ENCODE data around the gene NEIL1. TPM values are rescaled to one million over a fixed set of nuclear protein-coding genes. Genes with fewer than 3 reads are reported as not detected.
"Not testable (repeated sequence)": the region's sequence is repeated elsewhere in the genome, so short reads cannot be mapped to it uniquely, and the experiment has no call there.

Gene NEIL1
- total RNA-seq, 2 experiments from 2014 or later, result 4.0 to 5.6 TPM

- CTCF ChIA-PET, result interaction anchor here (0.6 to 1.7 kb wide), 3 partner anchors 32 to 47 kb away, joined by 3 to 7 read pairs (median 4); partner anchors contain the start of gene MAN2C1
- peak; percentile 96 for DNase-seq
- Mint-ChIP-seq H3K27ac (peak within 1 kb of the TSS; percentile 81), H3K27me3 (ENCODE audit: low read depth) (no peaks in the 10 kb centered on the region), H3K4me3 (peak within 1 kb of the TSS; percentile 97), H3K4me1 (ENCODE audit: low read depth) (peaks cover 21% of the 10 kb centered on the region), H3K9me3 (no peaks in the 10 kb centered on the region), H3K36me3 (ENCODE audit: low read depth) (peaks cover 6% of the 10 kb centered on the region)
- intact Hi-C loops (cut with micrococcal nuclease), result loop anchor here (10.0 kb wide), 1 partner anchor 131 kb away; the partner anchor contains the start of gene C15orf39
Observed at GRCh38 chr15:75335705-75336355, 11.0 kb upstream of the NEIL1 start, which contains the start of gene COMMD4. COMMD4 (plus strand) TSS chr15:75336063; CDS start chr15:75336090, 27 bp downstream.

DNA sequence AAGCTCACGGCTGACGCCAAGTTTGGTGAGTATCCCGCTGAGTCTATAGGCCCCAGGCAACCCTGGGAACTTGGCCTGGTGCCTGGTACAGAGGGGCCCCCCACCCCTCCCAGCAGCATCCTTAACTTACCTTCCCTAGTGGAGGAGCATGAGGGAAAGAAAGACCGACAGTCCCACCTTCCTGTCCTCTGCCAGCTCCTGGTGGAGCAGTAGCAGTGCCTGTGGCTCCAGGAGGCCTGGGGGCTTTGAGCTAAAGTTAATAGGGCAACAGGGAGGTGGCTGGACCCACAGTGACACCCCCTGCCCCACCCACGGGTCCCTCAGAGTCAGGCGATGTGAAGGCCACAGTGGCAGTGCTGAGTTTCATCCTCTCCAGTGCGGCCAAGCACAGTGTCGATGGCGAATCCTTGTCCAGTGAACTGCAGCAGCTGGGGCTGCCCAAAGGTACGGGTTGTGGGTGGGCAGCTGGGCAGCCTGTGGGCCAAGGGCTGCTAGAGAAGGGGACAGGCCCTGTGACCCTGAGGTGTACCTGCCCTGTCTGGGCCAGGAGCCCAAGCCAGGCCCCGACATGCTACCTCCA lies 8.1 kb upstream of the NEIL1 start:
- intact Hi-C loops (cut with micrococcal nuclease), result loop anchor here (10.0 kb wide), 1 partner anchor 134 kb away; the partner anchor contains the start of gene C15orf39
- Mint-ChIP-seq H3K9me3 (no peaks in the 10 kb centered on the region), H3K27ac (no peak overlapping the region), H3K36me3 (ENCODE audit: low read depth) (peaks cover 6% of the 10 kb centered on the region), H3K27me3 (ENCODE audit: low read depth) (no peaks in the 10 kb centered on the region), H3K4me3 (no peak overlapping the region), H3K4me1 (ENCODE audit: low read depth) (peaks cover 21% of the 10 kb centered on the region)
- CTCF ChIA-PET, result interaction anchor here (1.5 kb wide), 1 partner anchor 29 kb away, joined by 4 read pairs; no protein-coding TSS in a partner anchor
- DNase-seq, result no peak

DNA sequence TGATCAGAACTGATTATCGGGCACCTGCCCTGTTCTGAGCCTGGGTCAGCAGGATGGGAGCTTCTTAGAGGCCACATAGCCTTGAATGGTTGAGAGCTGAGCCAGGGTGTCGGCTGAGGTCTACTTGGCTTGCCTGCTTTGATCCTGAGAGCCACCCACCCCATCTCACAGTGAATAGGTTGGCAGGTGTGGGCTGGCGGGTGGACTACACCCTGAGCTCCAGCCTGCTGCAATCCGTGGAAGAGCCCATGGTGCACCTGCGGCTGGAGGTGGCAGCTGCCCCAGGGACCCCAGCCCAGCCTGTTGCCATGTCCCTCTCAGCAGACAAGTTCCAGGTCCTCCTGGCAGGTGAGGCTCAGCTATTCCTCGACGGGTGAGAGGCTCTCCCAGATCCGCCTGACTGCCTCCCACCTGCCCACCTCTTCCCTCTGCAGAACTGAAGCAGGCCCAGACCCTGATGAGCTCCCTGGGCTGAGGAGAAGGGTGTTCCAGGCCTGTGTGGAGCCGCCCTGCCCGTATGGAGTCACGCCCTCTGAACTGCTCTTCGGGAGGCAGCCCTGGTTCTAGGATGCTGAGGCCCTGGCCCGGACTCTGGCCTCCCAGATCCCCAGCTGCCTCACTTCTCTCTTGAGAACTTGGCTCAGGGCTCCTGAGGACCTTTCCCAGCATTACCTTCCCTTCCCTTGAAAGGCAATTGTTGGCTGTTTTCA lies 7.2 kb upstream of the NEIL1 start:
- Mint-ChIP-seq H3K4me3 (no peak overlapping the region), H3K4me1 (ENCODE audit: low read depth) (peaks cover 21% of the 10 kb centered on the region), H3K27me3 (ENCODE audit: low read depth) (no peaks in the 10 kb centered on the region), H3K9me3 (no peaks in the 10 kb centered on the region), H3K27ac (no peak overlapping the region), H3K36me3 (ENCODE audit: low read depth) (peaks cover 6% of the 10 kb centered on the region)
- CTCF ChIA-PET, result interaction anchor here (1.5 kb wide), 1 partner anchor 28 kb away, joined by 4 read pairs; no protein-coding TSS in a partner anchor
- DNase-seq, result no peak
- intact Hi-C loops (cut with micrococcal nuclease), result loop anchor here (10.0 kb wide), 1 partner anchor 135 kb away; the partner anchor contains the start of gene C15orf39

DNA sequence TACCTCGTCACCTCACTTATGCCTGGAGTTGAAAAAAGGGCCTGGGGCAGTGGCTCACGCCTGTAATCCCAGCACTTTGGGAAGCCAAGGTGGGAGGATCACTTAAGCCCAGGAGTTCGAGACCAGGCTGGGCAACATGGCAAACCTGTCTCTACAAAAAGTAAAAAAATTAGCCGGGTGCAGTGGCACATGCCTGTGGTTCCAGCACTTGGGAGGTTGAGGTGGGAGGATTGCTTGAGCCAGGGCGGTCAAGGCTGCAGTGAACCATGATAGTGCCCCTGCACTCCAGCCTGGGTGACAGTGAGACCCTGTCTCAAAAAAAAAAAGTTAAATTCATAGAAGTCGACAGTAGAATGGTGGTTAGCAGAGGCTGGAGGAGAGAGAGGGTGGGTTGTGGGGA lies 4.6 kb upstream of the NEIL1 start:
- no peaks in the 10 kb centered on the region for H3K27me3 Mint-ChIP-seq (ENCODE audit: low read depth)
- no peak for DNase-seq
- peaks cover 11% of the 10 kb centered on the region for H3K4me1 Mint-ChIP-seq (ENCODE audit: low read depth)
- CTCF ChIA-PET, result no interaction called here
- H3K9me3 Mint-ChIP-seq, result no peaks in the 10 kb centered on the region
- H3K4me3 Mint-ChIP-seq, result no peak overlapping the region
- intact Hi-C loops (cut with micrococcal nuclease), result no loop called here
- peaks cover 5% of the 10 kb centered on the region for H3K36me3 Mint-ChIP-seq (ENCODE audit: low read depth)
- no peak overlapping the region for H3K27ac Mint-ChIP-seq

DNA sequence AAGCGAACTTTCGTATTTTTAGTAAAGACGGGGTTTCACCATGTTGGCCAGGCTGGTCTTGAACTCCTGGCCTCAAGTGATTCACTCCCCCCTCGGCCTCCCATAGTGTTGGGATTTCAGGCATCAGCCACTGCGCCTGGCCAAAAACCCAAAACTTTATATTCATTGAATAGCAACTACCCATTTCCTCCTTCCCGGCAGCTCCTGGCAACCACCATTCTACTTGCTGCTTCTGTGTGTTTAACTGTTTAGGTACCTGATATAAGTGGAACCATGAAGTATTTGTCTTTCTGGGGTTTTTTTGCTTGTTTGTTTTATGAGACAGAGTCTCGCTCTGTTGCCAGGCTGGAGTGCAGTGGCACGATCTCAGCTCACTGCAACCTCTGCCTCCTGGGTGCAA lies 2.9 kb upstream of the NEIL1 start:
- CTCF ChIA-PET; H3K9me3 Mint-ChIP-seq; H3K36me3 Mint-ChIP-seq (ENCODE audit: low read depth); H3K4me3 Mint-ChIP-seq; DNase-seq; H3K27me3 Mint-ChIP-seq (ENCODE audit: low read depth); H3K27ac Mint-ChIP-seq; intact Hi-C loops (cut with micrococcal nuclease): not testable (repeated sequence)
- H3K4me1 Mint-ChIP-seq (ENCODE audit: low read depth), result peaks cover 16% of the 10 kb centered on the region

DNA sequence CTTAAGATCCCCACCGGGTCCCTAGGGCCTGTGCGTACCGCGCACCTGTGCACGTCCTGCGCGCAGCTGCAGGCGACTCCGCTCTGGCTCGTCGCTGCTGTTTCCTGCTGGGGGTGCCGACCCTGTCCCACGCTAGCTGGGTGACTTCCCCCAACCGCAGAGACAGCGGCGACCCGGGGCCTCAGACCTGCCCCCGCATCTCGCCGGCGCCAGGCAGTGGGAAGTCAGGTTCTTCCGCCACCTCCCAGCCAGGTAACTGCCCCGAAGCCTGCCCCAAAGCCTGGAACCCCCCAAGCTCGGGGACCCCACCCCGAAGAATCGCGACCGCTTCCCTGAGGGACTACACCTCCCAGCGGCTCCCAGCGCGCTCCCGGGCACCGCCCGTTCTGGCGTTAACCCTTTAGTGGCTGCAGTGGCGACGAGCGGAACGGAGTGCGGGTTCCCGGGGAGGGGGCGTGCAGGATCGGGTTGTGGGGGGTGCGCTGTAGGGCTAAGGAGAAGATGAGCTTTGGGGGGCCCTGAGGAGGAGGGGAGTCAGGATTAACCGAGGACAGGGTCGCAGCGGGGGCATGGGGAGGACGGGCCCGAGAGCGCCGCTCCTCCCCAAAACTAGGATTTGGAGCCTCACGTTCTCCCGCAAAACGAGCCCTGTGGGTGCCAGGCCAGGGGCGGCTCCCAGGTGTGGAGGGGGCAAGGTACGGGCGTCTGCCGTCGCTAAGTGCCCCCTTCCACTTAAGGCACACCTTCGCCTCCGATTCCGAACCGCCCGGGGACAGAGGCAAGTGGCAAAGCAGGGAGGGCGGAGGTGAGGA lies 589 bp downstream of the NEIL1 start:
- peak; percentile 56 for DNase-seq
- Mint-ChIP-seq H3K27ac (no peak overlapping the region), H3K4me3 (peak overlapping the region; percentile 77), H3K27me3 (ENCODE audit: low read depth) (no peaks in the 10 kb centered on the region), H3K4me1 (ENCODE audit: low read depth) (peaks cover 36% of the 10 kb centered on the region), H3K9me3 (peaks cover 5% of the 10 kb centered on the region), H3K36me3 (ENCODE audit: low read depth) (peaks cover 7% of the 10 kb centered on the region)
- intact Hi-C loops (cut with micrococcal nuclease), result loop anchor here (5.0 kb wide), 1 partner anchor 295 kb away; the partner anchor contains the start of gene IMP3
- CTCF ChIA-PET, result interaction anchor here (1.8 kb wide), 1 partner anchor 20 kb away, joined by 7 read pairs; no protein-coding TSS in a partner anchor

DNA sequence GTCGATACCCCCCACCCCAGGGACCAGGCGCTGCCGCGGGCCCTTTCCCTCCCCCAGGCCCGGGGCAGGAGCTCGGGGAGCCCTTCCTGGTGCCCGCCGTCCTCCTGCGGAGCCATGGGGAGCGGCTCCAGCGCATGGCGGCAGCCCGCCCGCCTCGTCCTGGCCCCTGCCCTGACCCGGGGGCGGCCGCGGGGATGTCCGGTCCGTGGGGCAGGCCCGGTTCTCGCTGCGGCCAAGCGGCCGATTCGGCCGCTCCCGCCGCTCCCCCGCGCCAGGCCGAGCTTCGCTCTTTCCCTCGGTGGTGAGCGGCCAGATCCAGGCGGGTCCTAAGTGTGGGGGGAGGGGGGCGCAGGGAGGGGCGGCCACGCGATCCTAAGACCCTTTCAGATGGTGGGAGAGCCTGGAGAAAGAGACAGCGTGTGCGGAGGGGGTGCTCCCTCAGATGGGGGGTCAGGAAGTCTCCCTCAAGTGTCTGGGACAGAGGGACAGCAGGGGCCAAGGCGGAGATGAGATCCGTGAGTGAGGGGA lies 1.3 kb downstream of the NEIL1 start:
- intact Hi-C loops (cut with micrococcal nuclease), result loop anchor here (5.0 kb wide), 1 partner anchor 294 kb away; the partner anchor contains the start of gene IMP3
- no peaks in the 10 kb centered on the region for H3K27me3 Mint-ChIP-seq (ENCODE audit: low read depth)
- peaks cover 36% of the 10 kb centered on the region for H3K4me1 Mint-ChIP-seq (ENCODE audit: low read depth)
- DNase-seq, result no peak
- CTCF ChIA-PET, result interaction anchor here (1.8 kb wide), 1 partner anchor 20 kb away, joined by 7 read pairs; no protein-coding TSS in a partner anchor
- peaks cover 5% of the 10 kb centered on the region for H3K9me3 Mint-ChIP-seq
- peak overlapping the region; percentile 77 for H3K4me3 Mint-ChIP-seq
- H3K36me3 Mint-ChIP-seq (ENCODE audit: low read depth), result peaks cover 7% of the 10 kb centered on the region
- peak overlapping the region; percentile 30 for H3K27ac Mint-ChIP-seq

- H3K4me1 Mint-ChIP-seq (ENCODE audit: low read depth), result peaks cover 36% of the 10 kb centered on the region
- H3K36me3 Mint-ChIP-seq (ENCODE audit: low read depth), result peaks cover 7% of the 10 kb centered on the region
- intact Hi-C loops (cut with micrococcal nuclease), result loop anchor here (5.0 kb wide), 1 partner anchor 294 kb away; the partner anchor contains the start of gene IMP3
- CTCF ChIA-PET, result interaction anchor here (1.8 kb wide), 1 partner anchor 19 kb away, joined by 7 read pairs; no protein-coding TSS in a partner anchor
- peak overlapping the region; percentile 30 for H3K27ac Mint-ChIP-seq
- no peaks in the 10 kb centered on the region for H3K27me3 Mint-ChIP-seq (ENCODE audit: low read depth)
- no peak for DNase-seq
- peaks cover 5% of the 10 kb centered on the region for H3K9me3 Mint-ChIP-seq
- peak overlapping the region; percentile 52 for H3K4me3 Mint-ChIP-seq
Observed at GRCh38 chr15:75348562-75349350, 1.9 kb downstream of the NEIL1 start.

- H3K4me3 Mint-ChIP-seq; DNase-seq; H3K27me3 Mint-ChIP-seq (ENCODE audit: low read depth); CTCF ChIA-PET; H3K36me3 Mint-ChIP-seq (ENCODE audit: low read depth); H3K9me3 Mint-ChIP-seq: not testable (repeated sequence)
- intact Hi-C loops (cut with micrococcal nuclease), result loop anchor here (5.0 kb wide), 1 partner anchor 293 kb away; the partner anchor contains the start of gene IMP3
- H3K27ac Mint-ChIP-seq, result peak overlapping the region; percentile 76
- H3K4me1 Mint-ChIP-seq (ENCODE audit: low read depth), result peaks cover 36% of the 10 kb centered on the region
Observed at GRCh38 chr15:75349351-75349669, 2.5 kb downstream of the NEIL1 start.

DNA sequence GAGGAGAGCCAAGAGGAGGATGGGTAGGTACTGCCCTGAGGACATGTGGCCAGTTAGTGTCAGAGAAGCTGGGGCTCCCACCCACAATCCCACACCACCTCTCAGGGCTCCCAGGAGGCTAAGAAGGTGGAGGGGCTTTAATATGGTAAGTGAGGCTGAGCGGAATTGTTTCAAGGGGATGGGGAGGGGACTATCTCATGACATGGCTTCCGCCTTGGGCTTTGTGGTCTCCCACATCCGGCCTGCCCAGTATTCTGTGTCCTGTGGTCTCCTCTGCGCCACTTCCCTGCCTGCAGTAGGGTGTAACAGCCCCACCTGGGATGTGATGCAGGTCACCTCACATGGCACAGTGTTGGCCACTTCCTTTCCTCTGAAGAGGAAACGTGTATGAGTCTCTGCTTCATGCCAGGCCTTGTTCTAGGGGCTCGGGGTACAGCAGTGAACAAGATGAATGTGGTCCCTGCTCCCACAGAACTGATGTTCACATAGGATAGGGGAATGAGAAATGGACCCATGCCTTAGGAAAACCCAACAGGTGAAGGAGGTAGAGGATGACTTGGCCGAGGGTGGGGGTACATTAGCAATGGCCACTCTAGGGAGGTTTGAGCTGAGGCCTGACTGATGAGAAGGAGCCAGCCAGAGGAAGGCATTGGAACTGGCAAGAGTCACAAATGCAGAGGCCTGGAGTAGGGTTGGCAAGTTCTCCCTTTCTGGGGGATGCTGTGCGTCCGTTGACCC lies 3.2 kb downstream of the NEIL1 start:
- H3K36me3 Mint-ChIP-seq (ENCODE audit: low read depth), result peaks cover 7% of the 10 kb centered on the region
- intact Hi-C loops (cut with micrococcal nuclease), result loop anchor here (5.0 kb wide), 1 partner anchor 292 kb away; the partner anchor contains the start of gene IMP3
- H3K9me3 Mint-ChIP-seq, result peaks cover 5% of the 10 kb centered on the region
- peak; percentile 89 for DNase-seq
- CTCF ChIA-PET, result no interaction called here
- H3K27ac Mint-ChIP-seq, result peak overlapping the region; percentile 76
- peak overlapping the region; percentile 23 for H3K4me3 Mint-ChIP-seq
- H3K4me1 Mint-ChIP-seq (ENCODE audit: low read depth), result peaks cover 36% of the 10 kb centered on the region
- H3K27me3 Mint-ChIP-seq (ENCODE audit: low read depth), result no peaks in the 10 kb centered on the region
